ENCODE results near the gene FAM174B.

FAM174B gene

DNA sequence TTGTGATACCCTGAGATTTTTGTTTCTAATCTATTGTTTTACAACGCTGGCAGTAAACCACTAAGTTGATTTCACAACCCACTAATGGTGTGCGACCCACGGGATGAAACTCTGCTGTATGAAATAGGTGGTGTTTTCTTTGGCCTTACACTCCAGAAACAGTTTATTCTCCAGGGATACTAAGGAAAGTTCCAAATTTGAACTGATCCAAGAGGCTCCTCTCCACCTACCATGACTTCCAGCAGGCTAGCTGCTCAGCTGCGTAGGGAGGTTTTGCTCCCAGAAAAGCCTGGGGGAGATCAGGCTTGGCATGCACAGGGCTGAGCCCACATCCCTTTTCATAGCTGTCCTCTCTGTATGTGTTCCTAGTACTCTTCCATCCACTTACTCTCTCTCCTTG lies 71.5 kb downstream of the FAM174B start:
- no peak overlapping the region for H3K4me3 ChIP-seq (ENCODE audit: low read depth, low read length)
- TF ChIP-seq, protein P1, sequence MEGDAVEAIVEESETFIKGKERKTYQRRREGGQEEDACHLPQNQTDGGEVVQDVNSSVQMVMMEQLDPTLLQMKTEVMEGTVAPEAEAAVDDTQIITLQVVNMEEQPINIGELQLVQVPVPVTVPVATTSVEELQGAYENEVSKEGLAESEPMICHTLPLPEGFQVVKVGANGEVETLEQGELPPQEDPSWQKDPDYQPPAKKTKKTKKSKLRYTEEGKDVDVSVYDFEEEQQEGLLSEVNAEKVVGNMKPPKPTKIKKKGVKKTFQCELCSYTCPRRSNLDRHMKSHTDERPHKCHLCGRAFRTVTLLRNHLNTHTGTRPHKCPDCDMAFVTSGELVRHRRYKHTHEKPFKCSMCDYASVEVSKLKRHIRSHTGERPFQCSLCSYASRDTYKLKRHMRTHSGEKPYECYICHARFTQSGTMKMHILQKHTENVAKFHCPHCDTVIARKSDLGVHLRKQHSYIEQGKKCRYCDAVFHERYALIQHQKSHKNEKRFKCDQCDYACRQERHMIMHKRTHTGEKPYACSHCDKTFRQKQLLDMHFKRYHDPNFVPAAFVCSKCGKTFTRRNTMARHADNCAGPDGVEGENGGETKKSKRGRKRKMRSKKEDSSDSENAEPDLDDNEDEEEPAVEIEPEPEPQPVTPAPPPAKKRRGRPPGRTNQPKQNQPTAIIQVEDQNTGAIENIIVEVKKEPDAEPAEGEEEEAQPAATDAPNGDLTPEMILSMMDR (IDR thresholded peaks at IDR 0.05; ENCODE audit: low read depth, low read length) = no peak

DNA sequence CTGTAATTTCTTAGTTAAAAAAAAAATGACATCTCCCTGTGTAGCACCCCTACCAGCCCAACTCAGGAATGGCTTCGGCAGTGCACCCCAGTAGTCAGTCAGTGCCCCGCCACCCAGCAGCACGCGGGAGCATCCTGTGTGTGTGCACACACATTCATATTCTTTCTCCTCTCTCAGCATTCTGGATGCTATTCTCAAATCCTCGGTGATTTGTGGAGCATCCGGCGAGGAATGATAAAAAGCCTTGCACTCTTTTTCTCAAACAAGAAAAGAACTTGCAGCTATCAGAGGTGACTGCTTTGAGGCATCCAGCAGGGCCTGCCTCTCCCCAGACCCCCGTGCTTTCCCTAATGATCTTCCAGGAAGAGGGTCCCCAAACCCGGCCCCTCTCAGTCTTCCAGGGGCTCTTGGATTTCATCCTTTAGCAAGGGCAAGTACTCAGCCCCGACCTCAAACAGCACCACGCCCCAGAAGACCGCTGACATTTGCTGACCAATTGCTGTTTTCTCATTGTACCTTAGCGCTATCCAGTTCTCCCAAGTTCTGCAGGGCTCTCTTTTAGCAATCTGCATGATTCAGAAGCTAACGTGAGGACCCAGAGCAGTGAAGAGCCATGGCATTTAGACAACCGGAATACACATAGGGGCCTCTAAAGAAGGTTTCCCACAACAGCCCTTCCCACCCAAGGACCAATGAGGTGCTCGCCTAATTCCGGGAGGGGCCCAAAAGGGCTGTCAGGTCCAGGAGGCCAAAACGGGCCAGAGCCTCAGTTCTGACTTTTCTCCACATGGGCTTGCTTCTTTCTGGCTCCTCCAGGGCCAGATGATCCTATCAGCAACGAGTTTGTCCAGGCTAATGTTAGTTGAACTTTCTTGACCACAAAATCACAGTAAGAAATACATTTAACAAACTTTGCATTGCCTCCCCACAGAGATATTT lies 72.2 kb downstream of the FAM174B start:
- H3K4me3 ChIP-seq (ENCODE audit: low read depth, low read length) = no peak overlapping the region
- TF ChIP-seq, protein P1 (IDR thresholded peaks at IDR 0.05; ENCODE audit: low read depth, low read length) = no peak

- TF ChIP-seq, protein P1 (IDR thresholded peaks at IDR 0.05; ENCODE audit: low read depth, low read length) = no peak
- H3K4me3 ChIP-seq (ENCODE audit: low read depth, low read length) = no peak overlapping the region
Observed at GRCh38 chr15:92582206-92582605, 73.4 kb downstream of the FAM174B start.

DNA sequence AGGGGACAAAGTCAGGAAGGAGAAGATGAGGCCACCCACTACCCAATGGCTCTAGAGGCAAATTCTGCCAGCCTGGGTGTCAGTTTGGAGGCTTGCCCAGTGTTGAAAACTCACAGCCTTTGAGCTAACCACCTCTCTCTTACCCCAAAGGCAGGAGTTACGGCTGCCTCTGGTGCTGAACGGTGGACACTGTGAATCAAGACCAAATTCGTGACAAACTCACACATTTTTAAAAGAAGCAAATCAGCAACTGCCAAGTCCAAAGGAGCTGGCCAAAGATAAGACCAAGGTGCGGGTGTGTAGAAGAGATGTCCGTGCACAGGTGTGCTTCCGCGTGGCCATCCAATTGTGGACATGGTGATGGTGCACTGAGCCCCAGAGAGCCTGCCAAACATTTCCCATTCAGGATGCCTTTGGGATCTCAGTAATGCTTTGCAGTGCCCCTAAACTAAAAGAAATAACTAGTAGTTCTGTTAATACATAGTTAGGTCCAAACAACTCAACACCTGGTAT lies 74.6 kb downstream of the FAM174B start:
- TF ChIP-seq, protein P1 (IDR thresholded peaks at IDR 0.05; ENCODE audit: low read depth, low read length) = no peak
- H3K4me3 ChIP-seq (ENCODE audit: low read depth, low read length) = no peak overlapping the region

GRCh38 chr15:92580521-92580920 lies 75.1 kb downstream of the FAM174B start:
- no peak overlapping the region for H3K4me3 ChIP-seq (ENCODE audit: low read depth, low read length)
- TF ChIP-seq, protein P1 (IDR thresholded peaks at IDR 0.05; ENCODE audit: low read depth, low read length) = no peak

GRCh38 chr15:92579931-92580470 lies 75.6 kb downstream of the FAM174B start:
- H3K4me3 ChIP-seq (ENCODE audit: low read depth, low read length) = no peak overlapping the region
- TF ChIP-seq, protein P1 (IDR thresholded peaks at IDR 0.05; ENCODE audit: low read depth, low read length) = no peak

GRCh38 chr15:92579486-92579885 lies 76.1 kb downstream of the FAM174B start:
- no peak overlapping the region for H3K4me3 ChIP-seq (ENCODE audit: low read depth, low read length)
- TF ChIP-seq, protein P1 (IDR thresholded peaks at IDR 0.05; ENCODE audit: low read depth, low read length) = no peak
